ENCODE measurements around the gene UAP1.

Gene UAP1

GRCh38 chr1:162619076-162619475 is 57.6 kb downstream of the UAP1 start:
- DNase-seq: no peak

GRCh38 chr1:162621256-162621655 is 59.7 kb downstream of the UAP1 start:
- no peak for DNase-seq

GRCh38 chr1:162625679-162626078 is 64.2 kb downstream of the UAP1 start:
- no peak for DNase-seq

GRCh38 chr1:162626094-162626493 is 64.6 kb downstream of the UAP1 start:
- DNase-seq: no peak

GRCh38 chr1:162626761-162627160 is 65.2 kb downstream of the UAP1 start:
- DNase-seq: no peak

- peak; percentile 12 for DNase-seq
Observed at GRCh38 chr1:162627662-162628296, 66.3 kb downstream of the UAP1 start.

- DNase-seq: no peak
Observed at GRCh38 chr1:162629077-162629627, 67.6 kb downstream of the UAP1 start.

- no peak for DNase-seq
Observed at GRCh38 chr1:162629651-162630050, 68.1 kb downstream of the UAP1 start.

- no peak for DNase-seq
Observed at GRCh38 chr1:162631546-162632191, 70.1 kb downstream of the UAP1 start.

GRCh38 chr1:162632217-162632666 is 70.7 kb downstream of the UAP1 start, which contains the start of gene DDR2:
Gene DDR2 (plus strand): TSS chr1:162632464. CDS start chr1:162719064, 86,600 bp downstream.
- no peak for DNase-seq

GRCh38 chr1:162632698-162633080 is 71.2 kb downstream of the UAP1 start:
- DNase-seq: no peak

GRCh38 chr1:162633081-162633762 is 71.7 kb downstream of the UAP1 start:
- no peak for DNase-seq

- no peak for DNase-seq
Observed at GRCh38 chr1:162635418-162635817, 73.9 kb downstream of the UAP1 start.

- no peak for DNase-seq
Observed at GRCh38 chr1:162639718-162640117, 78.2 kb downstream of the UAP1 start.

- no peak for DNase-seq
Observed at GRCh38 chr1:162641114-162641513, 79.6 kb downstream of the UAP1 start.

- DNase-seq: no peak
Observed at GRCh38 chr1:162644986-162645314, 83.4 kb downstream of the UAP1 start.

- no peak for DNase-seq
Observed at GRCh38 chr1:162645666-162646065, 84.1 kb downstream of the UAP1 start.

GRCh38 chr1:162649583-162649982 is 88.1 kb downstream of the UAP1 start:
- DNase-seq: no peak
